ENCODE data around the gene TTC7B. TPM values are rescaled to one million over a fixed set of nuclear protein-coding genes. Genes with fewer than 3 reads are reported as not detected.

TTC7B gene
- total RNA-seq, 1 donor from 2014 or later, result 46.0 TPM

DNA sequence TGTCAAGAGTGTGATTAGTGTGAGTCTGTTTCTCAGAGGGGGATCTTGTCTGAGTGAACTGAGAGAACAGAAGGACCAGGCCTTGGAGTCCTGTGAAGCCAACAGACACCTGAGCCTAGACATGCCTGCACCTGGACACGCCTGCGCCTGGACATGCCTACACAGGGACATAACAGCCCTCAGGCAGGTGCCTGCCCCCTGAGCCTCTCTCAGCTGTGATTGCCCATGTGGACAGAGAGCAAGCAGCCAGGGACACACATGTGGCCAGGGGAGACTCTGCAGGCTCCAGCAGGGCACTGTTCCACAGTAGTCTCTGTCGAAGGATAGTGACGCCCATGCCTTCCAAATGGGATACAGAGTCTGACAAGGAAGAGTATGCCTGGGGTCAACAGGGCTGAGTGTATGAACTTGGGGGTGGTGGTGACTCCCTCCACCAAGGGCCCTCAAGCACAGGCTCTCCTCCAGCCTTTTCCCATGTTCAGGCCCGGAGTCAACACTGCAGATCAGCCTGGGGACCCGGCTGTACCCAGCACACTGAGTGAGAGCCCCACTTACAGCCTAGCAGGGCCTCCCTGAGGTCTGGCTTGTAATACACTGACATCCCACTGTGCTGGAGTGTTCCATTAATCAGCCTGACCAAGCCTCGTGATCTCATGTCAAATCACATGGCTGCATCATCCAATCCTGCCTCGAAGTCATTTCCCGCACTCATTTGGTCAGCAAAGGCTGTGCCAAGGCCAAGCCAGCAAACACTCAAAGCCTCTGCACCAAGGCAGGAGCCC, 246.4 kb downstream of the TTC7B start:
- Histone ChIP-seq H3K27me3 (ENCODE audit: control insufficient read depth, insufficient read depth, low read length) (no peaks in the 10 kb centered on the region), H3K4me3 (ENCODE audit: low read depth, low read length) (no peak overlapping the region), H3K36me3 (ENCODE audit: control insufficient read depth, insufficient read depth, low read length) (no peaks in the 10 kb centered on the region)
- TF ChIP-seq, protein P1, sequence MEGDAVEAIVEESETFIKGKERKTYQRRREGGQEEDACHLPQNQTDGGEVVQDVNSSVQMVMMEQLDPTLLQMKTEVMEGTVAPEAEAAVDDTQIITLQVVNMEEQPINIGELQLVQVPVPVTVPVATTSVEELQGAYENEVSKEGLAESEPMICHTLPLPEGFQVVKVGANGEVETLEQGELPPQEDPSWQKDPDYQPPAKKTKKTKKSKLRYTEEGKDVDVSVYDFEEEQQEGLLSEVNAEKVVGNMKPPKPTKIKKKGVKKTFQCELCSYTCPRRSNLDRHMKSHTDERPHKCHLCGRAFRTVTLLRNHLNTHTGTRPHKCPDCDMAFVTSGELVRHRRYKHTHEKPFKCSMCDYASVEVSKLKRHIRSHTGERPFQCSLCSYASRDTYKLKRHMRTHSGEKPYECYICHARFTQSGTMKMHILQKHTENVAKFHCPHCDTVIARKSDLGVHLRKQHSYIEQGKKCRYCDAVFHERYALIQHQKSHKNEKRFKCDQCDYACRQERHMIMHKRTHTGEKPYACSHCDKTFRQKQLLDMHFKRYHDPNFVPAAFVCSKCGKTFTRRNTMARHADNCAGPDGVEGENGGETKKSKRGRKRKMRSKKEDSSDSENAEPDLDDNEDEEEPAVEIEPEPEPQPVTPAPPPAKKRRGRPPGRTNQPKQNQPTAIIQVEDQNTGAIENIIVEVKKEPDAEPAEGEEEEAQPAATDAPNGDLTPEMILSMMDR (IDR thresholded peaks at IDR 0.05; ENCODE audit: insufficient read depth, low read length, poor library complexity, severe bottlenecking), result no peak
- no peak for DNase-seq (ENCODE audit: low read depth)

DNA sequence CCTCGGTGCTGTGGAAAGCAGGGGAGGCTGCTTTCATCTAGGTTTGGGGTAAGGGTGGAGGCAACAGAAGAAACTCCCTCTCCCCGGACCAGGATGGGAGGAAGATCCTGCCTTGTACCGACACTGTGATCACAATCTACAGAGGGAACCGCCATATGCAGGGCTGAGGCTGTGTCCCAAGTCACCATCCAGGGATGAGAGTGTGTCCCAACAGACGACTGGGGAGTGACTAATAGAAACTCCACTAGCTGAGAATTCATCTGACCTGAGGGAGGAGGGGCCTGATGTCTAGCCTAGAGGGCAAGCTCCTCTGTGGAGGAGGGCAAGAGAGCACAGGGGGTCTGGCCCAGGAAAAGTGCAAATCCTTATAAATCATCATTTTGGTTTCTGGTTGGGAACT, 247.0 kb downstream of the TTC7B start:
- no peak for DNase-seq (ENCODE audit: low read depth)
- H3K27me3 ChIP-seq (ENCODE audit: control insufficient read depth, insufficient read depth, low read length), result no peaks in the 10 kb centered on the region
- TF ChIP-seq, protein P1 (IDR thresholded peaks at IDR 0.05; ENCODE audit: insufficient read depth, low read length, poor library complexity, severe bottlenecking), result no peak
- no peaks in the 10 kb centered on the region for H3K36me3 ChIP-seq (ENCODE audit: control insufficient read depth, insufficient read depth, low read length)
- no peak overlapping the region for H3K4me3 ChIP-seq (ENCODE audit: low read depth, low read length)

DNA sequence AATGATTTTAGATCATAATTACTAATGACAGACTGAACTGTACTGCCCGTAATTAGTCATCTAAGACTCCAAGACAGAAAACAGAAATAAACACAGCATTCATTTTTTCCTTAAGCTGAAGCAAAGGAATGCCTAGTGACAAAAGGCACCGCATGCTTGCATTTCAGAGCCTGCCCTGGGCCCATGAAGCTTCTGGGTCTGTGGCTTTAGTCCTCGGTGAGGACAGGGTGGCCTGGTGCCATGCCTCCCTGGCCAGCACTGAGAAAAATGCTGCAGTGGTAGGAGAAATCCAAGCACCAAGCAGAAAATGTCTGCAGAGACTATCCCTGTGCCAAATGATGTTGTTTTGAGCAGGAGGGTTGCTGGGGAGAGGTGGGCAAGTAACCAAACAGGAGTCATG, 247.8 kb downstream of the TTC7B start:
- TF ChIP-seq, protein P1 (IDR thresholded peaks at IDR 0.05; ENCODE audit: insufficient read depth, low read length, poor library complexity, severe bottlenecking), result no peak
- Histone ChIP-seq H3K27me3 (ENCODE audit: control insufficient read depth, insufficient read depth, low read length) (no peaks in the 10 kb centered on the region), H3K4me3 (ENCODE audit: low read depth, low read length) (no peak overlapping the region)

DNA sequence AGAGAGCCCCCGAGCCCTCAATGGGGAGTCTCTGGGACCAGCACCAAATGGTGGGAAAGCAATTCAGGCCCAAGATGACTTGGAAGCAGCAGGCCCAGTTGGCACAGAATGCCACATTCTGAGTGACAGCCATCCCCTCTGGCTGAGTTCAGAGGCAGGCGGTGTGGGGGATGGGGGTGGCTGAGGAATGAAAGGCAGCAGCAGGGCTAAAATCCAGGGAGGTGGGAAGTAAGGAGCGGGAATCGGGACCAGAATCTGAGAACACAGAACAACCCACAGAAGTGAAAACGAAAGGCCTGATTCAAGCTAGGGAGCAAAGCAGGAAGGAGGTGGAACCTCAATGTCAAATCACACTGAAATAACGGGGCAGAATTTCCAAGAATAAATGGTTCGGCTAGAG, 248.2 kb downstream of the TTC7B start:
- Histone ChIP-seq H3K4me3 (ENCODE audit: low read depth, low read length) (no peak overlapping the region), H3K27me3 (ENCODE audit: control insufficient read depth, insufficient read depth, low read length) (no peaks in the 10 kb centered on the region), H3K36me3 (ENCODE audit: control insufficient read depth, insufficient read depth, low read length) (no peaks in the 10 kb centered on the region)
- TF ChIP-seq, protein P1 (IDR thresholded peaks at IDR 0.05; ENCODE audit: insufficient read depth, low read length, poor library complexity, severe bottlenecking), result no peak
- no peak for DNase-seq (ENCODE audit: low read depth)

More for the DNA sequence above, 247.8 kb downstream of the TTC7B start:
- H3K36me3 ChIP-seq (ENCODE audit: control insufficient read depth, insufficient read depth, low read length), result no peaks in the 10 kb centered on the region
- DNase-seq (ENCODE audit: low read depth), result no peak

DNA sequence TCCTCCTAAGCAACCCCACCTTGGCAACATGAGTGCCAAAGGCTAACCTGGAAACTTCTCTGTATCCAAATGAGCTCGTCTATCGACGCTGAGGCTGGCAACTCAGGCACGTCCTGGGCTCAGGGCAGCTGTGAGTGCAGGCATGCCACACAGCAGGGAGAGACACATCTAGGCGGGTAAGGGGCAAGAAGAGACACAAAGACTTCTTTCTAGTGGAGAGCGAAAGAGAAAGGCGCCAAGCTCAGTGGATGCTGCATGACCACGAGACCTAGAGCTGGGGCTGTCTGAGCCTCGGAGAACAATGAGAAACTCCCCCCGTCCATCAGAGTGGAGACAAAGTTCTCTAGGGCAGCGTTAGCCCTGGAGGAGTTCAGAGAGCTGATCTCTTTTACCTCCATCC, 249.0 kb downstream of the TTC7B start:
- TF ChIP-seq, protein P1 (IDR thresholded peaks at IDR 0.05; ENCODE audit: insufficient read depth, low read length, poor library complexity, severe bottlenecking), result no peak
- Histone ChIP-seq H3K27me3 (ENCODE audit: control insufficient read depth, insufficient read depth, low read length) (no peaks in the 10 kb centered on the region), H3K36me3 (ENCODE audit: control insufficient read depth, insufficient read depth, low read length) (no peaks in the 10 kb centered on the region), H3K4me3 (ENCODE audit: low read depth, low read length) (no peak overlapping the region)
- DNase-seq (ENCODE audit: low read depth), result no peak

DNA sequence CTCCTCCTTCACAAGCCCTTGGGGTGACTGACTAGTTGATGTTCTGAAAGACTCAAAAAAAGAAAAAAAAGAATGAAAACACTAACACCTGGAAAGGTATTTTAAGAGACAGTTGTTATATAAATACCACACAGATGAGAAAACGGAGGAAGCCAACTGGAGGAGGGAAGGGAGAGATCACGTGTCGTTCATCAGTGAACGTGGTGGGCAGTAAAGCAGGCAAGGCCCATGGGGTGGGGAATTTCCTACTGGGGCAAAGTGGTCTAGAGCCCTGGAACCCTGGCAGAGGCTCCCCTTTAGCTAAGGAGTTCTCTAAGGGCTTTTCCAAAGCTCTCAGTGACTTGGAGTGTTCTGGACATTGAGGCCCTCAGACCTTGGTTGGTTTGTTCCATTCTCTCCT, 249.7 kb downstream of the TTC7B start:
- Histone ChIP-seq H3K4me3 (ENCODE audit: low read depth, low read length) (no peak overlapping the region), H3K36me3 (ENCODE audit: control insufficient read depth, insufficient read depth, low read length) (no peaks in the 10 kb centered on the region), H3K27me3 (ENCODE audit: control insufficient read depth, insufficient read depth, low read length) (no peaks in the 10 kb centered on the region)
- no peak for DNase-seq (ENCODE audit: low read depth)
- TF ChIP-seq, protein P1 (IDR thresholded peaks at IDR 0.05; ENCODE audit: insufficient read depth, low read length, poor library complexity, severe bottlenecking), result no peak
